Heart left ventricle (tissue), 13 donors: ENCODE data around the gene DNAAF3.

Experiments used
- CTCF ChIP-seq, 12 donors: fragments of 200-600 bp; sonication (generic) in 4 of 12; IDR thresholded peaks; one replicate each; pipeline versions ENCODE4 v1.5.0 to v1.8.0; 2018 to 2022; ENCODE audit warnings: antibody characterized with exemption in 12 of 12, mild to moderate bottlenecking in 5 of 12
- POLR2A ChIP-seq, 2 donors: fragments of 450-650 bp; IDR thresholded peaks; one replicate each; pipeline ENCODE4 v1.6.1; 2017; ENCODE audit warnings: antibody characterized with exemption in 2 of 2, mild to moderate bottlenecking in 2 of 2, moderate library complexity in 2 of 2
- donor health status: ischemic (EF 13 %, LVEDD 7.1; RV severe dilation, severe dysfunction).
- donor health status: DM: no; HTN: yes; CAD: no.
- donor health status: DM: no; HTN: no; CAD: no.
- donor health status: ischemic (EF 25% LVEDD 6.9; RV normal size, moderate dysfunction).
- donor health status: ischemic (EF 25% LVEDD 5.7; RV mildly dilated, moderate dysfunction).
- donor health status: ischemic (EF 35%, LVEDD 5.7; RV mildly dilated, moderate dysfunction).
- donor health status: nonischemic (EF 11% LVEDD 7.7; RV severe dilation, severe dysfunction).
- donor health status: DM: yes; HTN: yes; CAD: no.
- donor health status: PGD.
- donor health status: ischemic (EF 29% LVEDD 5.4; RV normal size, mild dysfunction).
- donor health status: nonischemic (EF 23%, LVEDD 6.1; RV moderate dilation, normal function).

GRCh38 chr19:55146705-55147273, 19.6 kb downstream of the DNAAF3 start:
- no peak for TF ChIP-seq CTCF (IDR thresholded peaks at IDR 0.05)
- no peak for TF ChIP-seq POLR2A (IDR thresholded peaks at IDR 0.05)
